22Rv1 (cell line): ENCODE measurements around the gene CHID1.

Experiments used
- CTCF ChIP-seq: fragments of 450-650 bp; IDR thresholded peaks from 2 replicates; pipeline ENCODE4 v1.5.1; 2017; ENCODE audit warnings: mild to moderate bottlenecking
- ZFX ChIP-seq: fragments of 450-650 bp; IDR thresholded peaks from 2 replicates; pipeline ENCODE4 v1.6.1; 2017; ENCODE audit warnings: antibody characterized with exemption, borderline replicate concordance

DNA sequence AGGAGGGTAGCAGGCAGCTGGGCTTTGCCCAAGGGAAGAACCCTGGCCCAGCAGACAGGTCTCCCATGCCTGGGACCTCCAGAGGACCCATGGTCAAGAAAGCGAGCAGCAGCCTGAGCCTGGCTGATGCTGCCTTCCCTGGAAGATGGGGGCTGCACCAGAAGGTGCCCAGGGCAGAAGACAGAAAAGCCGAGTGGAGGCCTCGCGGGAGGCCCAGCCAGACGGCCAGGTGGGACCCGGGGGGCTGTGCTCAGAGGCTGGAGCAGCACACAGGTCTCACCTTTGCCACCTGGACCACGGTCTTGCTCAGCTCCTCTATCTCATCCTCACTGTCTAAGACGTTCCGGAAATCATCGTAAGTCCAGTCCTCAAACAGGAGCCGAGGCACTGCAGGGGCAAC, 10.9 kb downstream of the CHID1 start:
- no peak for TF ChIP-seq CTCF
- TF ChIP-seq ZFX, result no peak
